Measurements from ENCODE around the gene CPXM2. TPM values are rescaled to one million over a fixed set of nuclear protein-coding genes. Genes with fewer than 3 reads are reported as not detected.

CPXM2 gene
- total RNA-seq, 2 experiments from 2014 or later: not detected

DNA sequence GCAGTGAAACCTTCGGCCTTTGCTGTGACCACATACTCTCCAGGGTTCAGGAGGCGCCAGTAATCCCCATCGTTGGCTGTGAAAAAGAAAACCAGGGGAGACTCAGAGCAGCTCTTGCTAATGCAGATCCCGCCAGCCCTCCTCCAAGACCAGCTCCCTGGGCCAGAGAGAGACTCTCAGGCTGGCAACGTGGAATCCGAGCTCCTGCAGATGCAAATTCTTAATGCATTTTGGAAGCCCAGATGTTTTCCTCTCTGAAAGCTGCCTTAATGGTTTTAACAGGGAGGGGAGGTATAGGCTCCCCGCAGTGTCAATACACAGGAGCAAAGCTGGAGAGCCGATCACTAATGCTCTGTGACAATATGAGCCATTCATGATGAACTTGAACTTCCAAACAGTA, 144.7 kb downstream of the CPXM2 start:
- Histone ChIP-seq H3K36me3 (ENCODE audit: insufficient read depth, low read length) (no peaks in the 10 kb centered on the region), H4K20me1 (ENCODE audit: insufficient read depth, low read length) (no peaks in the 10 kb centered on the region), H3K4me2 (ENCODE audit: low read length) (no peak overlapping the region), H3K4me1 (ENCODE audit: insufficient read depth, low read length, poor library complexity, severe bottlenecking) (no peaks in the 10 kb centered on the region), H3K9me2 (ENCODE audit: insufficient read depth, low read length) (no peaks in the 10 kb centered on the region), H3K27ac (ENCODE audit: low read depth, low read length, poor library complexity, severe bottlenecking) (no peak overlapping the region), H3K79me2 (ENCODE audit: insufficient read depth, low read depth, low read length) (no peaks in the 10 kb centered on the region), H3K9me3 (ENCODE audit: low read length) (no peaks in the 10 kb centered on the region), H3K4me3 (ENCODE audit: low read depth, low read length, poor library complexity, severe bottlenecking) (no peak overlapping the region), H2AFZ (ENCODE audit: low read length) (no peak overlapping the region)
- TF ChIP-seq EZH2phosphoT487 (IDR thresholded peaks at IDR 0.05; ENCODE audit: borderline replicate concordance, low read depth, low read length): no peak
- TF ChIP-seq, protein P1, sequence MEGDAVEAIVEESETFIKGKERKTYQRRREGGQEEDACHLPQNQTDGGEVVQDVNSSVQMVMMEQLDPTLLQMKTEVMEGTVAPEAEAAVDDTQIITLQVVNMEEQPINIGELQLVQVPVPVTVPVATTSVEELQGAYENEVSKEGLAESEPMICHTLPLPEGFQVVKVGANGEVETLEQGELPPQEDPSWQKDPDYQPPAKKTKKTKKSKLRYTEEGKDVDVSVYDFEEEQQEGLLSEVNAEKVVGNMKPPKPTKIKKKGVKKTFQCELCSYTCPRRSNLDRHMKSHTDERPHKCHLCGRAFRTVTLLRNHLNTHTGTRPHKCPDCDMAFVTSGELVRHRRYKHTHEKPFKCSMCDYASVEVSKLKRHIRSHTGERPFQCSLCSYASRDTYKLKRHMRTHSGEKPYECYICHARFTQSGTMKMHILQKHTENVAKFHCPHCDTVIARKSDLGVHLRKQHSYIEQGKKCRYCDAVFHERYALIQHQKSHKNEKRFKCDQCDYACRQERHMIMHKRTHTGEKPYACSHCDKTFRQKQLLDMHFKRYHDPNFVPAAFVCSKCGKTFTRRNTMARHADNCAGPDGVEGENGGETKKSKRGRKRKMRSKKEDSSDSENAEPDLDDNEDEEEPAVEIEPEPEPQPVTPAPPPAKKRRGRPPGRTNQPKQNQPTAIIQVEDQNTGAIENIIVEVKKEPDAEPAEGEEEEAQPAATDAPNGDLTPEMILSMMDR (conservative IDR thresholded peaks at IDR 0.05; ENCODE audit: low read length): no peak
- no peak for DNase-seq (ENCODE audit: low spot score)
- ChIA-PET CTCF (ENCODE audit: unreplicated experiment) (no interaction called here), POLR2A (interaction anchor here (0.6 kb wide), 1 partner anchor 1597 kb away, joined by 3 read pairs; no protein-coding TSS in a partner anchor)
- intact Hi-C loops (cut with micrococcal nuclease; ENCODE audit: unreplicated experiment): no loop called here
- no TSS peak for BruUV-seq (replicated peaks)

DNA sequence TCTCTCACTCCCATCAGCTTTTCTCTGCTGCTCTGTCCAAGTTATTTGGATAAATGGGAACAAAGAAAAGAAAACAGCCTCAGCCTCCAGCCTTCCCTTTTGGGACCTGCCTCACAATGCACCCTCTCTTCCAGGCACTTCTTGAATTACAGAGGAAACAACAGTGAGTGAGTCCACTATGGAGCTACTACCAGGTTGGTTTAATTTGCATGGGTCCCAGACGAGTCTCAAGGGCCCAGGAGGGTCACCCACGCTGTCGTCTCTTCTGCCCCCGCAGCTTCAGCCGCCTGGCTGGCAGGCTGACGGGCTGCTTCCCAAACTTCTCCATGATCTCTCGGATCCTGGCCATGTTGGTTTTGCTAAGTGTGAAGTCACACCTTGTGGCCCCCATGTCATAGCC, 145.1 kb downstream of the CPXM2 start:
- intact Hi-C loops (cut with micrococcal nuclease; ENCODE audit: unreplicated experiment): no loop called here
- H3K9me3 ChIP-seq (ENCODE audit: low read length): no peaks in the 10 kb centered on the region
- no peaks in the 10 kb centered on the region for H3K36me3 ChIP-seq (ENCODE audit: insufficient read depth, low read length)
- H2AFZ ChIP-seq (ENCODE audit: low read length): no peak overlapping the region
- no peak for TF ChIP-seq EZH2phosphoT487 (IDR thresholded peaks at IDR 0.05; ENCODE audit: borderline replicate concordance, low read depth, low read length)
- TF ChIP-seq, protein P1 (conservative IDR thresholded peaks at IDR 0.05; ENCODE audit: low read length): no peak
- no peak overlapping the region for H3K27ac ChIP-seq (ENCODE audit: low read depth, low read length, poor library complexity, severe bottlenecking)
- H3K9me2 ChIP-seq (ENCODE audit: insufficient read depth, low read length): no peaks in the 10 kb centered on the region
- no TSS peak for BruUV-seq (replicated peaks)
- H4K20me1 ChIP-seq (ENCODE audit: insufficient read depth, low read length): no peaks in the 10 kb centered on the region
- no peak for DNase-seq (ENCODE audit: low spot score)
- H3K4me3 ChIP-seq (ENCODE audit: low read depth, low read length, poor library complexity, severe bottlenecking): no peak overlapping the region
- ChIA-PET CTCF (ENCODE audit: unreplicated experiment) (no interaction called here), POLR2A (interaction anchor here (0.5 to 0.6 kb wide), 2 partner anchors 11 to 1597 kb away, joined by 3 read pairs; no protein-coding TSS in a partner anchor)
- H3K4me1 ChIP-seq (ENCODE audit: insufficient read depth, low read length, poor library complexity, severe bottlenecking): no peaks in the 10 kb centered on the region
- no peaks in the 10 kb centered on the region for H3K79me2 ChIP-seq (ENCODE audit: insufficient read depth, low read depth, low read length)
- H3K4me2 ChIP-seq (ENCODE audit: low read length): no peak overlapping the region

DNA sequence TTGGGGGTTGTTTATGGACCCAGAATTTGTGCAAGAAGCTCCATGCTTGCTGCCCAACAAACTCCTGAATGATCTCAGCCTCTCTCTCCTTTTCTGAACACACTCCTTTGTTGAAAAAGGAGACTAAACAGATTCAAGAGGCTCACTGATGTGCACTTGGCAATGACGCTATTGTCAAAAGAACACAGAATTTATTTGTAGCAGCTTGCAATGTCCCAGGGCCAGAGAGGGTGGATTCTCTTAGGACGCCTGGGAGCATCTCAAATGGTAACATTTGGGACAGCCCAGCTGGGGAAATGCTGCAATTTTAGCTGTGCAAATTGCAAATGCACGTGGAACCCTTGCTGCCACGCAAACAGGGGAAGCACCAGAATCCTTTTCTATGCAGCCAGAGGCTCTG, 145.5 kb downstream of the CPXM2 start:
- Histone ChIP-seq H4K20me1 (ENCODE audit: insufficient read depth, low read length) (no peaks in the 10 kb centered on the region), H3K27ac (ENCODE audit: low read depth, low read length, poor library complexity, severe bottlenecking) (no peak overlapping the region), H3K36me3 (ENCODE audit: insufficient read depth, low read length) (no peaks in the 10 kb centered on the region), H3K4me3 (ENCODE audit: low read depth, low read length, poor library complexity, severe bottlenecking) (no peak overlapping the region), H2AFZ (ENCODE audit: low read length) (no peak overlapping the region), H3K4me2 (ENCODE audit: low read length) (no peak overlapping the region), H3K9me3 (ENCODE audit: low read length) (no peaks in the 10 kb centered on the region), H3K4me1 (ENCODE audit: insufficient read depth, low read length, poor library complexity, severe bottlenecking) (no peaks in the 10 kb centered on the region), H3K9me2 (ENCODE audit: insufficient read depth, low read length) (no peaks in the 10 kb centered on the region), H3K79me2 (ENCODE audit: insufficient read depth, low read depth, low read length) (no peaks in the 10 kb centered on the region)
- no peak for TF ChIP-seq EZH2phosphoT487 (IDR thresholded peaks at IDR 0.05; ENCODE audit: borderline replicate concordance, low read depth, low read length)
- TF ChIP-seq, protein P1 (conservative IDR thresholded peaks at IDR 0.05; ENCODE audit: low read length): no peak
- no TSS peak for BruUV-seq (replicated peaks)
- CTCF ChIA-PET (ENCODE audit: unreplicated experiment): no interaction called here
- POLR2A ChIA-PET: interaction anchor here (0.5 kb wide), 1 partner anchor 11 kb away, joined by 3 read pairs; no protein-coding TSS in a partner anchor
- no peak for DNase-seq (ENCODE audit: low spot score)
- intact Hi-C loops (cut with micrococcal nuclease; ENCODE audit: unreplicated experiment): no loop called here

All from OCI-LY7 (cell line).